ENCODE results near the gene UXS1.
A peak's percentile ranks its signal among the peaks of the same experiment; 100 is the strongest.
"Not testable (repeated sequence)": the region's sequence is repeated elsewhere in the genome, so short reads cannot be mapped to it uniquely, and the experiment has no call there.

Gene UXS1

GRCh38 chr2:106193977-106194778 is at the start of gene UXS1:
UXS1 (minus strand) TSS chr2:106194301; CDS start chr2:106194241, 60 bp downstream.
- peak; percentile 81 for DNase-seq

GRCh38 chr2:106239491-106239890 is 45.4 kb upstream of the UXS1 start:
- DNase-seq: not testable (repeated sequence)

GRCh38 chr2:106235392-106235791 is 41.3 kb upstream of the UXS1 start:
- DNase-seq: not testable (repeated sequence)

GRCh38 chr2:106233350-106233706 is 39.2 kb upstream of the UXS1 start:
- no peak for DNase-seq

DNA sequence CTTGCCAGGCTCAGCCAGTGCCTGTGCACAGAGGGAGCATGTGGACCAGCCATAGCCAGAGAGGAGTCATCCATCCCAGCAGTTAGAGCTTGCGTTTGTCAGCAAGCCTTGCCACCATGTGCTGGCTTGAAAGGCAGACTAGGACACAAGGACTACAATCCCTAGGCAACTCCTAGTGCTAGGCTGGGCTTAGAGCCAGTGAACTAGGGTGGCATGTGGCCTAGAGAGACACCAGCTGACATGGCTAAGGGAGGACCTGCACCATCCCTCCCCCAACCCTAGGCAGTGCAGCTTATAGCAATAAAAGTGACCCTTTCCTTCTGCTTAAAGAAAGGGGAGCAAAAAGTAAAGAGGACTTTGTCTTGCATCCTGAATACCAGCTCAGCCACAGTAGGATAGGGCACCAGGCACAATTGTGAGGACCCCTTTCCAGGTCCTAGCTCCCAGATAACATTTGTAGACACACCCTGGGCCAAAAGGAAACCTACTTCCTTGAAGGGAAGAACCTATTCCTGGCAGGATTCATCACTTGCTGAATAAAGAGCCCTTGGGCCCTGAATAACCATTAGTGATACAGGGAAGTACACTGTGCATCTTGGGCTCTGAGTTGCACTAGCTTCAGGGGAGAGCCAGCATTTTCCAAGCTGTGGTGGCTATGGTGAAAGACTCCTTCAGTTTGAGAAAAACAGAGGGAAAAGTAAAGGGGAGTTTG is 38.7 kb upstream of the UXS1 start:
- DNase-seq: no peak

GRCh38 chr2:106223347-106223746 is 29.2 kb upstream of the UXS1 start:
- DNase-seq: no peak

DNA sequence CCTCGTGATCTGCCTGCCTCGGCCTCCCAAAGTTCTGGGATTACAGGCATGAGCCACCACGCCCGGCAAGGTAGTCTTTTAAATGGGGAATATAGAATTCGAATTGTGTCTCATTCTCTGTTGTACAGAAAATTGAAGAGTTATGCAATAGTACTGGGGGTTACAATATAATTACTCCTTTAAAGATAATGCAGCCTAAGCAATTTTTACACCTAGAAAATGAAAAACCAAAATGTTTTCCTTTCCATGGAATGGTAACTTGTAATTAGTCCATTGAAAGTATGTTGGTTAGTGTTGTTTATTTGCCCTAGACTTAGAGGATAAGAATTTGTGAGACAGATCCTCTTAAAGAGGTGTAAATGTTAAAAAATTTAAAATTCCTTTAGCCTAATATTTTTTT is 28.0 kb upstream of the UXS1 start:
- not testable (repeated sequence) for DNase-seq

DNA sequence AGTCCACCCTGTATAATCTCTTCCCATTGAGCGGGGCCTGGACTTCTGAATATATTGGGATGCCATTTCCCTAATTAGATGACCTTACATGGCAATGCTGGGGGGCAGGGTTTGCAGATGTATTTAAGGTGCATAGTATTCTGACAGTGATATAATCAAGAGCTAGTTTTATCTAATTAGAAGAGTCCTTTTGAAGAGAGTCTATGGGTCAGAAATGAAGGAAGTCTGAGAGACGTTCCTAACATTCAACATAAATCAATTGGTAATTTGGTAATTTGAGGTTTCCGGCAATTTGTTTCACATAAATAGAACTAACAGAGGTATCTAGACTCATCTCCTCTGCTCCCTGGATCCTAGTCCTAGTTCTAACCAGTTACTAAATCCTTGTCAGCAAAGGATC is 25.7 kb upstream of the UXS1 start:
- no peak for DNase-seq

- DNase-seq: not testable (repeated sequence)
These were observed 25.1 kb upstream of the UXS1 start for GRCh38 chr2:106219157-106219556.

DNA sequence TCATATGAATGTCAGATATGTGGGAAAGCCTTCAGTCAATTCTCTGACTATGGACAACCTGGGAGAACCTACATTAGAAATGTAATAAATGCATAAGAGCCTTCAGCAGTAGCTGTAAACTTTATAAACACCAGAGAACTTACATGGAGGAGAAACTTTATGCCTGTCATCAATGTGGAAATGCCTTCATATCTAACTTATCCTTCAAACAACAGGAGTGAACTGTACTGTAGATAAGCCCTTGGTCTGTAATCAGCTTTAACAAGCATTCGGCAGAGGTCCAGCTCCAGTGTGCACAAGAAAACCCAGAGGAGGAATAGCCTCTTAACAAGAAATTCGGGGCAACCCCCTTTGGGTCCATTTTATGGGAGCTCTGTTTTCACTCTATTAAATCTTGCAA is 14.8 kb upstream of the UXS1 start:
- DNase-seq: no peak

- DNase-seq: no peak
These were observed 14.3 kb upstream of the UXS1 start for GRCh38 chr2:106208399-106208798.

DNA sequence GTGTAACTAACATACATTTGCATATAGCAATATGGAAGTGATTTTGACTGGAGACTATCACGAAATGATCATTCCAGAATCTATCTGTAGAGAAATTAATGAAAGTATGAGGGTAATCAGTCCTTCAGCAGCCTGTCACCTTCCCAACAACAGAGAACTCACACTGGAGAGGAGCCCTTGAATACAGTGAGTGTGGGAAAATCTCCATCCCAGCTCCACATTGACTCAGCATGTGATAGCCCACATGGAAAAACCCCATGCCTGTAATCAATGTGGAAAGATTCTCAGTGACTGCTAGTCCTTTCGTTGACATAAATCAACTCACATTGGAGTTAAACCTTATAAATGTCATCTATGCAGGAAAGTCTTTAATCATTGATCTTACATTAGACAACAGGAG is 13.1 kb upstream of the UXS1 start:
- DNase-seq: no peak

DNA sequence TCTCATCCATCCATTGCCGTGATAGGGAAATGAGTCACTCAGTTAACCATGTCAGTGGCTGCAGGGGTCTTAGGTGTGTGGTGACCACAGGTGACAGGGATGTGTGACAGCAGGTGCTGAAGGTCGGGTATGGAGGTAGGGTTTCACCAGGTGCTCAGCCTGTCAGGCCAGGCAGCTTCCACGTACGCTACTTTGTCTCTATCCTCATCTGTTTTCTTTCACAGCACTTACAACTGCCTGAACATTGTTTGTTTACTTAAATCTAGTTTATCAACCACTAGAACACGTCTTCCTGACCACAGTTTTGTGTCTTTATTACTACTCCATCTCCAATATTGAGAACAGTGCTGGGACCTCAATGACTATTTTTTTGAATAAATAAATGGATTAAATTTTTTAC is 11.4 kb upstream of the UXS1 start:
- DNase-seq: no peak

DNA sequence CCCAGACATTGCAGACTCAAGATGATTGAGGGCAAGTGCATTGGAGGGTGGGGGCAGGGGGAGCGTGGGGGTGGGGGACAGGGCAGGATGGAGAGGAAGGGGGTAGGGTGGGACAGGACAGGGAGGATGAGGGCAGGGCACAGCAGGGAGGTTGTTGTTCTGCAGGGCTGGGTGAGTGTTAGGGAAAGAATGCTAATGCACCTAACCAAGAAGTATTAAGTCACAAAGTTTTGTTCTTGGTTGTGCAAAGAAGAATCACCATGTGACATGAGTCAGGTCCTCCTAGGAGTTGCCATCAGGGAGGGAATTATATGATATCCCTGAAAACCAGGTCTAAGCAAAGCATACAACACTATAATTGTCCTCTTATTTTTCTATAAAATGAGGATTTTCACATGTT is 10.4 kb upstream of the UXS1 start:
- DNase-seq: not testable (repeated sequence)

- no peak for DNase-seq
These were observed 7.6 kb upstream of the UXS1 start for GRCh38 chr2:106201661-106202060.

- DNase-seq: no peak
These were observed 3.8 kb upstream of the UXS1 start for GRCh38 chr2:106197878-106198277.

- DNase-seq: no peak
These were observed 1.9 kb upstream of the UXS1 start for GRCh38 chr2:106195981-106196380.

DNA sequence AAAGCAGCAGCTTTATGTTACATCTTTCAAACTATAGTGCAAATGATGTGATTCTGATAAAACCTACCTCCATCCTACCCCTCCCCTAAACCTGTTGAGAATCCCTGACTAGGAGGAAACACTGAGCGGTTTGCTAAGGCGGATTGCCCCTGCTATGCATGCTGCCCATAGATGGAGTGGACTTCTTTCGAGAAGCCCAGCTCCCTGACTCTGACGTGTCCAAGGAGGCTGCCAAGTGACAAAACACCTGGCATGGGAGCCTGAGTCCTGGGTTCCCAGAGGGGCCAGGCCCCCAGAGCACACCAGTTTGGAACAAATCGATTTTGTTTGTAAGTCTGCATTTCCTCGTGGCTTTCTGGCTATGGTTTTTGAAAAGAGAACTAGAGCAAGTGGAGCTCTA is 1.4 kb upstream of the UXS1 start:
- DNase-seq: no peak

DNA sequence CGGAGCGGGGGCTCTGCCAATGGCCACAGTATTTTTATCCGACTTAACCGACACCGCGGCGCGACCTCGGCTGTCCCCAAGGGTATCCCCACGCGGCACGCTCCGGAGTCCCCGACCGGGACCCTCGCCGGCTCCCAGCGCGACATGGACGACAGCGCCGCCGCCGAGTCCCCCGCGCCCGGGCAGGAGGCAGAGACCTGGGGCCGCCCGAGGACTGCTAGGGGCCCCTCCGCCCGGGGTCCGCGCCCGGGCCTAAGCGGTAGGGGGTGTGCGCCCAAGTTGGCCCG is 468 bp downstream of the UXS1 start:
- no peak for DNase-seq

- no peak for DNase-seq
These were observed 1.1 kb downstream of the UXS1 start for GRCh38 chr2:106192752-106193689.

DNA sequence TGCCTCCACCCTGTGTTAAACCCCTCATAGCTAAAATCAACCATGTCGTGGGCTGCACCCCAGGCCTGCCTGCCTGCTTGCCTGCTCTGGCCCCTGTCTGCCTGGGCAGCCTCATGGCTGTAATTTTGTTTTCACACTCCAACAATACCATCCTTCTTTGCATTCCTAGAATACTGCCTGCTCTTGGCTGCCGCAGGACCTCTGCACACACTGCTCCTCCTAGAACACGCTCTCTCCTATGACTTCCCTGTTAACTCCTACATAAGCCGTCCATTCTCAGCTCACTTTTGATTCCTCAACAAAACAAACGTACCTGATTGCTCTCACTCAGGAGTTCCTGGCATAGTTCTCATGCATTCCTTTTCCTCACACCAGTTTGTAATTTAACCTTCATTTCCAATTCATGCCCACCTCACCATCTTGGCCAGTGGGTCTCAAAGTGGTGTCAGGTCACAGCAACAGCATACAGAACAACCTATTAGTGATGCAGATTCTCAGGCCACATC is 2.5 kb downstream of the UXS1 start:
- no peak for DNase-seq

- no peak for DNase-seq
These were observed 4.2 kb downstream of the UXS1 start for GRCh38 chr2:106189764-106190468.

DNA sequence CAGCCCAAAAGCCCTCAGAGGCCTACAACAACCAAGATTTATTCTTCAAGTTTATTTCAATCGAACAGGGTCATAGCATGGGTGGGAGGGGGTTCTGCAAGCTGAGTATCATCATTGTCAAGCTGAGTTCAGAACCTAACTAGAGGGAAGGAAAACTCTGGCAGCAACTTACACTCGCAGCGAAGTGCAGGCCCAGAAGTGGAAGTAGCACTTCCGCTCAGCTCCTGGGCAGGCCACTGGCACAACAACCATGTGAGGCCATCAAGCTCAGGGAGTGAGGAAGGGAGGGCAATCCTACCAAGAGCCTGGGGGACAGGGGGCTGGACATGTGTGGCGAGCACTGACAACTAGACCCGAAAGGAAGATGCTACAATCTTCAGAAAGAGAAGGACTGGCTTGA is 4.8 kb downstream of the UXS1 start:
- no peak for DNase-seq

Measured in NCI-H1436 treated with DMSO at 0.1 percent for 48 hours (cell line).